ENCODE measurements around the gene SYNGR1. TPM values are rescaled to one million over a fixed set of nuclear protein-coding genes. Genes with fewer than 3 reads are reported as not detected.
A peak's percentile ranks its signal among the peaks of the same experiment; 100 is the strongest.

SYNGR1 gene
- total and polyA plus RNA-seq, 2 of the 8 experiments (the other 6 are each of a cell fraction or from before 2014, with no cell fraction given) = 32.5 to 84.7 TPM

DNA sequence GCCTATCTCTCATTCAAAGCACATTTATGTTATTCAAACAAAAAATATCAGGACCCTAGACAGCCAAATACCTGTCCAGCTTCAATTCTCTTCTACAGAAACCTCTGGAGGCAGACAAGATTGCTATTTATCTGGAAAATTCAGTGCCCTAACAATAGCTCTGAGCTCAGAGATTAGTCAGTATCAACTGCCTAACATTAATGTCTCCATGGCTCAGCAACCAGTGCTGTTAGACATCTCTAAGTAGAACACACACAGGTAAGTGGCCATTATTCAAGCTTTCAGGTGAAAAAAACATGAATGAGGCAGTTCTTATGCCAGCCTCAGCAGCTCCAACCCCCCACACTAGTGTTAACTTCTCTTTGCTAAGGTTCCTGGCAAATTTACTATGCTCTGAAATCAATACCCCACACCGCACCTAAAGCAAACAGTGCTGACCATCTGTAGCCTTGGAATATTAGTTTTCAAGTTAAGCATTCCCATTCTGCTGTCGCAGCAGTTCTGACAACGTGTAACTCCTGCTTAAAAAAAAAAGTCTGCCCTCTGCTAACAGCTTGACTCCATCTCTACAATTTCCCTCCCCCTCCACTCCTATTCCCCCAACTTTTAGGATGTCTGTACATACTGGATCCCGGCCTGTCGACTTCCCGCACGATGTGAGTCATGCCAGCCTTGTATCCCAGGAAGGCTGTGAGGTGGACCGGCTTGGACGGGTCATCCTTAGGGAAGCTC lies 31.9 kb upstream of the SYNGR1 start:
- Histone ChIP-seq H4K8ac (ENCODE audit: extremely low read depth, insufficient read depth, low read length) (no peak overlapping the region; the same call in 1 of the 2 replicates), H2AFZ (ENCODE audit: low read length) (no peak overlapping the region), H2AK5ac (ENCODE audit: low read depth, low read length) (no peak overlapping the region), H3K9ac (replicated peaks in 1 of 4; ENCODE audit: extremely low read depth in 1 of 4, low read depth in 3 of 4, low read length in 3 of 4) (peak overlapping the region; percentile 84 to 100 (median 97)), H3K4me1 (replicated peaks in 1 of 4; ENCODE audit: control insufficient read depth in 3 of 4, insufficient read depth in 4 of 4, low read length in 3 of 4) (peaks cover 0 to 21% (median 3%) of the 10 kb centered on the region in 4 experiments; a peak in 6 of 7 replicates), H2BK5ac (ENCODE audit: low read depth, low read length) (peak overlapping the region; percentile 100), H3K36me3 (ENCODE audit: control insufficient read depth in 2 of 4, insufficient read depth in 4 of 4, low read length in 3 of 4) (peaks cover 47 to 60% (median 54%) of the 10 kb centered on the region in 4 experiments), H4K91ac (replicated peaks; ENCODE audit: insufficient read length, low read length) (no peak overlapping the region), H4K5ac (ENCODE audit: insufficient read length, low read depth, low read length) (no peak overlapping the region), H2BK20ac (ENCODE audit: low read length) (no peak overlapping the region), H2BK12ac (ENCODE audit: low read depth, low read length) (no peak overlapping the region), H3K4ac (replicated peaks; ENCODE audit: insufficient read length, low read depth, low read length) (no peak overlapping the region), H3K4me2 (ENCODE audit: insufficient read depth in 1 of 2, low read depth in 2 of 2, low read length in 2 of 2) (peak overlapping the region; percentile 82 to 91), H3K23ac (ENCODE audit: insufficient read length) (no peak overlapping the region), H3K79me1 (ENCODE audit: low read depth, low read length) (peaks cover 3% of the 10 kb centered on the region), H2BK15ac (ENCODE audit: low read length) (no peak overlapping the region), H3K56ac (replicated peaks; ENCODE audit: insufficient read length, low read depth, low read length) (peak overlapping the region; percentile 33), H3K9me3 (ENCODE audit: insufficient read depth in 2 of 2, low read depth in 1 of 2, low read length in 1 of 2) (no peaks in the 10 kb centered on the region), H3K4me3 (ENCODE audit: extremely low read depth in 1 of 4, insufficient read depth in 2 of 4, low read depth in 3 of 4, low read length in 4 of 4) (peak overlapping the region; percentile 95 to 99 (median 98)), H3K23me2 (ENCODE audit: low read depth, low read length) (peaks cover 10% of the 10 kb centered on the region), H2BK120ac (replicated peaks; ENCODE audit: low read depth, low read length) (no peak overlapping the region), H3K14ac (ENCODE audit: insufficient read length) (no peak overlapping the region), H3K79me2 (ENCODE audit: control insufficient read depth in 1 of 2, insufficient read depth in 2 of 2, low read length in 2 of 2) (peaks cover 11 to 42% of the 10 kb centered on the region in 2 experiments), H3K27me3 (replicated peaks in 1 of 4; ENCODE audit: control insufficient read depth in 3 of 4, extremely low read depth in 1 of 4, insufficient read depth in 3 of 4, low read length in 3 of 4) (no peaks in the 10 kb centered on the region), H3K27ac (ENCODE audit: low read depth, low read length) (peak overlapping the region; percentile 97), H4K20me1 (replicated peaks in 1 of 2; ENCODE audit: control insufficient read depth in 1 of 2, insufficient read depth in 2 of 2, low read length in 2 of 2) (peaks cover 39 to 43% of the 10 kb centered on the region in 2 experiments), H3K18ac (ENCODE audit: extremely low read depth, low read length) (no peak overlapping the region; the same call in 1 of the 2 replicates)
- DNase-seq (ENCODE audit: low read depth in 1 of 2, low spot score in 2 of 2) (no peak), FAIRE-seq (no peak)
- CTCF ChIA-PET (ENCODE audit: partially characterized antibody) = interaction anchor here (0.5 to 6.2 kb wide), 27 partner anchors 8 to 447 kb away, joined by 3 to 37 read pairs (median 5); no protein-coding TSS in a partner anchor
- 18% methylated on average over 8 of the region's 9 CpGs; no CpG with 5 or more reads in 1 of the 2 experiments for WGBS, 2 experiments (ENCODE audit: extremely low coverage in 1 of 2, insufficient coverage in 1 of 2, insufficient read length in 1 of 2, insufficient replicate concordance in 2 of 2, low coverage in 1 of 2, low lambda C conversion rate in 2 of 2, missing lambda C conversion rate in 1 of 2)
- POLR2A ChIA-PET (ENCODE audit: partially characterized antibody) = interaction anchor here (0.6 to 16.9 kb wide), 72 partner anchors 18 to 1313 kb away, joined by 3 to 692 read pairs (median 6); partner anchors contain the start of genes ATF4, SYNGR1 and TAB1
- TF ChIP-seq SIN3A (conservative IDR thresholded peaks at IDR 0.05 in 1 of 2, IDR thresholded peaks at IDR 0.05 in 1 of 2; ENCODE audit: low read depth in 1 of 2, low read length in 2 of 2) (no peak), POLR2AphosphoS5 (IDR thresholded peaks at IDR 0.05; ENCODE audit: low read depth, low read length) (peak; percentile 53; the same call in 1 of the 2 replicates)
- TF ChIP-seq, protein P1, sequence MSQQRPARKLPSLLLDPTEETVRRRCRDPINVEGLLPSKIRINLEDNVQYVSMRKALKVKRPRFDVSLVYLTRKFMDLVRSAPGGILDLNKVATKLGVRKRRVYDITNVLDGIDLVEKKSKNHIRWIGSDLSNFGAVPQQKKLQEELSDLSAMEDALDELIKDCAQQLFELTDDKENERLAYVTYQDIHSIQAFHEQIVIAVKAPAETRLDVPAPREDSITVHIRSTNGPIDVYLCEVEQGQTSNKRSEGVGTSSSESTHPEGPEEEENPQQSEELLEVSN (IDR thresholded peaks at IDR 0.05) = no peak
